GM19238 (cell line): Measurements from ENCODE around the gene HOXD1.

ENCODE experiments used
- DNase-seq: peaks from one replicate; pipeline ENCODE4 v3.0.0; 2011; ENCODE audit warnings: low spot score; ENCODE audit not compliant: insufficient read length

HOXD1 gene

GRCh38 chr2:176234940-176235339 is 46.5 kb downstream of the HOXD1 start:
- DNase-seq: no peak

- DNase-seq: no peak
Observed at GRCh38 chr2:176237456-176237855, 49.0 kb downstream of the HOXD1 start.

GRCh38 chr2:176239031-176239430 is 50.6 kb downstream of the HOXD1 start:
- DNase-seq: no peak

GRCh38 chr2:176240301-176240700 is 51.8 kb downstream of the HOXD1 start:
- no peak for DNase-seq
